DND-41 (cell line): ENCODE data around the gene F7.

ENCODE experiments used
- CTCF ChIP-seq: IDR thresholded peaks from 2 replicates; pipeline ENCODE4 v1.5.1; 2012; ENCODE audit warnings: borderline replicate concordance, low read length, moderate library complexity, mild to moderate bottlenecking; ENCODE audit not compliant: poor library complexity, severe bottlenecking; ENCODE audit errors: extremely low read depth
- EZH2 ChIP-seq: IDR thresholded peaks from 3 replicates; pipeline ENCODE4 v1.6.1; 2012; ENCODE audit warnings: borderline replicate concordance, low read depth, mild to moderate bottlenecking, moderate library complexity, low read length, inconsistent platforms; ENCODE audit not compliant: severe bottlenecking

GRCh38 chr13:113115363-113116205 lies 10.0 kb downstream of the F7 start:
- TF ChIP-seq CTCF: no peak
- no peak for TF ChIP-seq EZH2
